Activated CD4-positive, alpha-beta memory T cell treated with anti-CD3 and anti-CD28 coated beads for 36 hours (primary cell): ENCODE data around the gene BEND5. TPM values are rescaled to one million over a fixed set of nuclear protein-coding genes. Genes with fewer than 3 reads are reported as not detected.

Experiments
- CTCF ChIA-PET: fragments of 350-600 bp; sonication (Branson Sonifier 250); formaldehyde crosslinking; loops from one replicate; lab custom pipeline; 2021; ENCODE audit warnings: antibody characterized with exemption, inconsistent platforms; lab: Charles Lee
- POLR2A ChIA-PET: fragments of 350-600 bp; sonication (Branson Sonifier 250); formaldehyde crosslinking; loops from one replicate; lab custom pipeline; 2021; ENCODE audit warnings: antibody characterized with exemption; lab: Charles Lee
- DNase-seq: peaks from one replicate; pipeline ENCODE4 v3.0.0-alpha.2; 2020
- H3K27ac Mint-ChIP-seq: one replicate; pipeline ENCODE4 v1.8.0; 2021; ENCODE audit warnings: mixed read lengths
- H3K27me3 Mint-ChIP-seq: one replicate; pipeline ENCODE4 v1.8.0; 2021; ENCODE audit warnings: mixed read lengths
- H3K36me3 Mint-ChIP-seq: one replicate; pipeline ENCODE4 v1.8.0; 2021; ENCODE audit warnings: mixed read lengths
- H3K4me1 Mint-ChIP-seq: one replicate; pipeline ENCODE4 v1.8.0; 2021; ENCODE audit warnings: low read depth, mixed read lengths
- H3K4me3 Mint-ChIP-seq: one replicate; pipeline ENCODE4 v1.8.0; 2021; ENCODE audit warnings: mild to moderate bottlenecking, mixed read lengths
- H3K9me3 Mint-ChIP-seq: one replicate; pipeline ENCODE4 v1.8.0; 2021; ENCODE audit warnings: mixed read lengths
- intact Hi-C: fragments of 100-400 bp; cut with micrococcal nuclease; formaldehyde crosslinking; loops from one replicate; pipeline ENCODE4 v1.15.1; 2023
- total RNA-seq, 2 experiments: library from RNA; stranded (reverse); gene quantifications; one replicate each; pipeline ENCODE4 v1.2.3, GENCODE V29; 2021

BEND5 gene
- total RNA-seq, 2 experiments from 2014 or later: 1.0 to 2.5 TPM

GRCh38 chr1:48758976-48759375 is 17.7 kb downstream of the BEND5 start:
- Mint-ChIP-seq H3K9me3 (no peaks in the 10 kb centered on the region), H3K4me3 (no peak overlapping the region), H3K27ac (no peak overlapping the region), H3K36me3 (no peaks in the 10 kb centered on the region), H3K27me3 (no peaks in the 10 kb centered on the region), H3K4me1 (no peaks in the 10 kb centered on the region)
- intact Hi-C loops: no loop called here
- CTCF ChIA-PET: no interaction called here
- POLR2A ChIA-PET: no interaction called here
- DNase-seq: no peak

GRCh38 chr1:48757363-48757762 is 19.3 kb downstream of the BEND5 start:
- Mint-ChIP-seq H3K4me1 (no peaks in the 10 kb centered on the region), H3K4me3 (no peak overlapping the region), H3K36me3 (no peaks in the 10 kb centered on the region), H3K9me3 (no peaks in the 10 kb centered on the region), H3K27me3 (no peaks in the 10 kb centered on the region), H3K27ac (no peak overlapping the region)
- intact Hi-C loops: no loop called here
- CTCF ChIA-PET: no interaction called here
- POLR2A ChIA-PET: no interaction called here
- no peak for DNase-seq

- ChIA-PET POLR2A (no interaction called here), CTCF (no interaction called here)
- no peak for DNase-seq
- intact Hi-C loops: no loop called here
- Mint-ChIP-seq H3K9me3 (no peaks in the 10 kb centered on the region), H3K27me3 (no peaks in the 10 kb centered on the region), H3K4me1 (no peaks in the 10 kb centered on the region), H3K36me3 (no peaks in the 10 kb centered on the region), H3K27ac (no peak overlapping the region), H3K4me3 (no peak overlapping the region)
Observed at GRCh38 chr1:48756683-48757316, 19.9 kb downstream of the BEND5 start.

GRCh38 chr1:48753293-48753692 is 23.4 kb downstream of the BEND5 start:
- no peaks in the 10 kb centered on the region for H3K36me3 Mint-ChIP-seq
- CTCF ChIA-PET: no interaction called here
- intact Hi-C loops: no loop called here
- no peaks in the 10 kb centered on the region for H3K27me3 Mint-ChIP-seq
- no peak overlapping the region for H3K4me3 Mint-ChIP-seq
- no peaks in the 10 kb centered on the region for H3K4me1 Mint-ChIP-seq
- no peak overlapping the region for H3K27ac Mint-ChIP-seq
- H3K9me3 Mint-ChIP-seq: no peaks in the 10 kb centered on the region
- POLR2A ChIA-PET: no interaction called here
- DNase-seq: no peak

GRCh38 chr1:48750109-48750508 is 26.6 kb downstream of the BEND5 start:
- CTCF ChIA-PET: no interaction called here
- Mint-ChIP-seq H3K36me3 (no peaks in the 10 kb centered on the region), H3K4me1 (no peaks in the 10 kb centered on the region), H3K9me3 (no peaks in the 10 kb centered on the region), H3K4me3 (no peak overlapping the region), H3K27ac (no peak overlapping the region), H3K27me3 (no peaks in the 10 kb centered on the region)
- intact Hi-C loops: no loop called here
- POLR2A ChIA-PET: no interaction called here
- DNase-seq: no peak

- Mint-ChIP-seq H3K4me1 (no peaks in the 10 kb centered on the region), H3K4me3 (no peak overlapping the region), H3K36me3 (no peaks in the 10 kb centered on the region), H3K27me3 (no peaks in the 10 kb centered on the region), H3K27ac (no peak overlapping the region), H3K9me3 (no peaks in the 10 kb centered on the region)
- intact Hi-C loops: no loop called here
- ChIA-PET CTCF (no interaction called here), POLR2A (no interaction called here)
- no peak for DNase-seq
Observed at GRCh38 chr1:48749068-48749467, 27.6 kb downstream of the BEND5 start.

GRCh38 chr1:48746906-48747305 is 29.8 kb downstream of the BEND5 start:
- no peaks in the 10 kb centered on the region for H3K4me1 Mint-ChIP-seq
- no peak overlapping the region for H3K27ac Mint-ChIP-seq
- POLR2A ChIA-PET: no interaction called here
- no peak overlapping the region for H3K4me3 Mint-ChIP-seq
- DNase-seq: no peak
- no peaks in the 10 kb centered on the region for H3K27me3 Mint-ChIP-seq
- intact Hi-C loops: no loop called here
- CTCF ChIA-PET: no interaction called here
- H3K36me3 Mint-ChIP-seq: no peaks in the 10 kb centered on the region
- no peaks in the 10 kb centered on the region for H3K9me3 Mint-ChIP-seq

- intact Hi-C loops: no loop called here
- Mint-ChIP-seq H3K36me3 (no peaks in the 10 kb centered on the region), H3K27ac (no peak overlapping the region), H3K4me3 (no peak overlapping the region), H3K27me3 (no peaks in the 10 kb centered on the region), H3K4me1 (no peaks in the 10 kb centered on the region), H3K9me3 (no peaks in the 10 kb centered on the region)
- POLR2A ChIA-PET: no interaction called here
- no peak for DNase-seq
- CTCF ChIA-PET: no interaction called here
Observed at GRCh38 chr1:48744032-48744431, 32.7 kb downstream of the BEND5 start.

- no peak for DNase-seq
- POLR2A ChIA-PET: no interaction called here
Observed at GRCh38 chr1:48743480-48743879, 33.2 kb downstream of the BEND5 start.

GRCh38 chr1:48741380-48741779 is 35.3 kb downstream of the BEND5 start:
- DNase-seq: no peak
- no peaks in the 10 kb centered on the region for H3K4me1 Mint-ChIP-seq
- no peaks in the 10 kb centered on the region for H3K36me3 Mint-ChIP-seq
- H3K4me3 Mint-ChIP-seq: no peak overlapping the region
- POLR2A ChIA-PET: no interaction called here
- no peak overlapping the region for H3K27ac Mint-ChIP-seq
- H3K9me3 Mint-ChIP-seq: no peaks in the 10 kb centered on the region
- intact Hi-C loops: no loop called here
- CTCF ChIA-PET: no interaction called here
- no peaks in the 10 kb centered on the region for H3K27me3 Mint-ChIP-seq

More at GRCh38 chr1:48743480-48743879, 33.2 kb downstream of the BEND5 start:
- Mint-ChIP-seq H3K9me3 (no peaks in the 10 kb centered on the region), H3K36me3 (no peaks in the 10 kb centered on the region), H3K27ac (no peak overlapping the region), H3K4me1 (no peaks in the 10 kb centered on the region), H3K27me3 (no peaks in the 10 kb centered on the region), H3K4me3 (no peak overlapping the region)
- CTCF ChIA-PET: no interaction called here
- intact Hi-C loops: no loop called here

- CTCF ChIA-PET: no interaction called here
- H3K4me1 Mint-ChIP-seq: no peaks in the 10 kb centered on the region
- H3K36me3 Mint-ChIP-seq: no peaks in the 10 kb centered on the region
- no peak overlapping the region for H3K27ac Mint-ChIP-seq
- no peaks in the 10 kb centered on the region for H3K9me3 Mint-ChIP-seq
- no peaks in the 10 kb centered on the region for H3K27me3 Mint-ChIP-seq
- intact Hi-C loops: no loop called here
- no peak for DNase-seq
- POLR2A ChIA-PET: no interaction called here
- H3K4me3 Mint-ChIP-seq: no peak overlapping the region
Observed at GRCh38 chr1:48740621-48741020, 36.1 kb downstream of the BEND5 start.

- Mint-ChIP-seq H3K4me1 (no peaks in the 10 kb centered on the region), H3K9me3 (no peaks in the 10 kb centered on the region), H3K36me3 (no peaks in the 10 kb centered on the region), H3K4me3 (no peak overlapping the region), H3K27me3 (no peaks in the 10 kb centered on the region), H3K27ac (no peak overlapping the region)
- DNase-seq: no peak
- CTCF ChIA-PET: no interaction called here
- POLR2A ChIA-PET: no interaction called here
- intact Hi-C loops: no loop called here
Observed at GRCh38 chr1:48739091-48739490, 37.6 kb downstream of the BEND5 start.

GRCh38 chr1:48738356-48738755 is 38.3 kb downstream of the BEND5 start:
- H3K27ac Mint-ChIP-seq: no peak overlapping the region
- H3K4me3 Mint-ChIP-seq: no peak overlapping the region
- intact Hi-C loops: no loop called here
- ChIA-PET CTCF (no interaction called here), POLR2A (no interaction called here)
- DNase-seq: no peak
- no peaks in the 10 kb centered on the region for H3K4me1 Mint-ChIP-seq
- no peaks in the 10 kb centered on the region for H3K9me3 Mint-ChIP-seq
- H3K27me3 Mint-ChIP-seq: no peaks in the 10 kb centered on the region
- H3K36me3 Mint-ChIP-seq: no peaks in the 10 kb centered on the region
